OCI-LY1 (cell line): ENCODE data around the gene PRELP.

Experiments
- H2AFZ ChIP-seq: fragments of 200-600 bp; sonication (generic), shearing (Covaris generic); 2 replicates; pipeline ENCODE4 v1.6.0; 2014; ENCODE audit warnings: antibody characterized with exemption, mild to moderate bottlenecking, low read length
- H3F3A ChIP-seq: fragments of 200-600 bp; sonication (generic), shearing (Covaris generic); 2 replicates; pipeline ENCODE4 v1.6.0; 2014; ENCODE audit warnings: mild to moderate bottlenecking, antibody characterized with exemption, low read length, moderate library complexity; ENCODE audit not compliant: insufficient read depth
- H3K27ac ChIP-seq: fragments of 200-600 bp; sonication (generic); 2 replicates; pipeline ENCODE4 v1.5.1; 2014; ENCODE audit warnings: low read length, mixed run types, mild to moderate bottlenecking, low read depth; ENCODE audit not compliant: poor library complexity, severe bottlenecking
- H3K27me3 ChIP-seq: fragments of 200-600 bp; sonication (generic); 2 replicates; pipeline ENCODE4 v1.6.0; 2014; ENCODE audit warnings: antibody characterized with exemption, mild to moderate bottlenecking, low read length, moderate library complexity; ENCODE audit not compliant: insufficient read depth
- H3K36me3 ChIP-seq: fragments of 200-600 bp; sonication (generic); 2 replicates; pipeline ENCODE4 v1.6.1; 2014; ENCODE audit warnings: mild to moderate bottlenecking, antibody characterized with exemption, low read length, moderate library complexity, mixed read lengths; ENCODE audit not compliant: insufficient read depth
- H3K4me1 ChIP-seq: fragments of 200-600 bp; sonication (generic); 2 replicates; pipeline ENCODE4 v1.5.1; 2014; ENCODE audit warnings: mild to moderate bottlenecking, low read length, moderate library complexity; ENCODE audit not compliant: insufficient read depth, severe bottlenecking
- H3K4me2 ChIP-seq: fragments of 200-600 bp; sonication (generic), shearing (Covaris generic); 2 replicates; pipeline ENCODE4 v1.6.1; 2014; ENCODE audit warnings: low read length
- H3K4me3 ChIP-seq: fragments of 200-600 bp; sonication (generic); 2 replicates; pipeline ENCODE4 v1.5.1; 2014; ENCODE audit warnings: low read length, low read depth, mild to moderate bottlenecking, mixed read lengths; ENCODE audit not compliant: poor library complexity, severe bottlenecking
- H3K79me2 ChIP-seq: fragments of 200-600 bp; shearing (Covaris generic); 2 replicates; pipeline ENCODE4 v1.6.1; 2016; ENCODE audit warnings: mixed run types, low read length, mixed read lengths; ENCODE audit not compliant: insufficient read depth
- H3K9ac ChIP-seq: fragments of 200-600 bp; sonication (generic), shearing (Covaris generic); 2 replicates; pipeline ENCODE4 v1.6.1; 2014; ENCODE audit warnings: mild to moderate bottlenecking, low read length, mixed read lengths
- H3K9me2 ChIP-seq: fragments of 200-600 bp; sonication (generic), shearing (Covaris generic); 2 replicates; pipeline ENCODE4 v1.6.1; 2014; ENCODE audit warnings: low read depth, mild to moderate bottlenecking, low read length, mixed read lengths
- H3K9me3 ChIP-seq: fragments of 200-600 bp; shearing (Covaris generic); 2 replicates; pipeline ENCODE4 v1.6.1; 2014; ENCODE audit warnings: low read length, mixed read lengths
- H4K20me1 ChIP-seq: fragments of 200-600 bp; sonication (generic), shearing (Covaris generic); 2 replicates; pipeline ENCODE4 v1.6.0; 2016; ENCODE audit warnings: mild to moderate bottlenecking, low read length; ENCODE audit not compliant: insufficient read depth
- EZH2 ChIP-seq: fragments of 200-600 bp; sonication (generic), shearing (Covaris generic); IDR thresholded peaks from 2 replicates; pipeline ENCODE4 v1.8.0; 2017; ENCODE audit warnings: borderline replicate concordance, mixed run types, mild to moderate bottlenecking, antibody characterized with exemption, low read length, moderate library complexity, mixed read lengths
- TF ChIP-seq, protein P1 (sequence below): fragments of 200-600 bp; sonication (generic), shearing (Covaris generic); IDR thresholded peaks from 2 replicates; pipeline ENCODE4 v1.5.1; 2017; ENCODE audit warnings: mild to moderate bottlenecking, antibody characterized with exemption, low read length, moderate library complexity, mixed read lengths

The PRELP gene

GRCh38 chr1:203526130-203526529 lies 50.5 kb downstream of the PRELP start:
- TF ChIP-seq EZH2, result no peak
- TF ChIP-seq, protein P1, sequence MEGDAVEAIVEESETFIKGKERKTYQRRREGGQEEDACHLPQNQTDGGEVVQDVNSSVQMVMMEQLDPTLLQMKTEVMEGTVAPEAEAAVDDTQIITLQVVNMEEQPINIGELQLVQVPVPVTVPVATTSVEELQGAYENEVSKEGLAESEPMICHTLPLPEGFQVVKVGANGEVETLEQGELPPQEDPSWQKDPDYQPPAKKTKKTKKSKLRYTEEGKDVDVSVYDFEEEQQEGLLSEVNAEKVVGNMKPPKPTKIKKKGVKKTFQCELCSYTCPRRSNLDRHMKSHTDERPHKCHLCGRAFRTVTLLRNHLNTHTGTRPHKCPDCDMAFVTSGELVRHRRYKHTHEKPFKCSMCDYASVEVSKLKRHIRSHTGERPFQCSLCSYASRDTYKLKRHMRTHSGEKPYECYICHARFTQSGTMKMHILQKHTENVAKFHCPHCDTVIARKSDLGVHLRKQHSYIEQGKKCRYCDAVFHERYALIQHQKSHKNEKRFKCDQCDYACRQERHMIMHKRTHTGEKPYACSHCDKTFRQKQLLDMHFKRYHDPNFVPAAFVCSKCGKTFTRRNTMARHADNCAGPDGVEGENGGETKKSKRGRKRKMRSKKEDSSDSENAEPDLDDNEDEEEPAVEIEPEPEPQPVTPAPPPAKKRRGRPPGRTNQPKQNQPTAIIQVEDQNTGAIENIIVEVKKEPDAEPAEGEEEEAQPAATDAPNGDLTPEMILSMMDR, result no peak
- Histone ChIP-seq H3K9me2 (no peaks in the 10 kb centered on the region), H4K20me1 (no peaks in the 10 kb centered on the region), H2AFZ (no peak overlapping the region), H3K9me3 (no peaks in the 10 kb centered on the region), H3K4me3 (no peak overlapping the region), H3K4me1 (no peaks in the 10 kb centered on the region), H3F3A (no peaks in the 10 kb centered on the region), H3K79me2 (no peaks in the 10 kb centered on the region), H3K36me3 (no peaks in the 10 kb centered on the region), H3K4me2 (no peak overlapping the region), H3K27ac (no peak overlapping the region), H3K27me3 (no peaks in the 10 kb centered on the region), H3K9ac (no peak overlapping the region)

DNA sequence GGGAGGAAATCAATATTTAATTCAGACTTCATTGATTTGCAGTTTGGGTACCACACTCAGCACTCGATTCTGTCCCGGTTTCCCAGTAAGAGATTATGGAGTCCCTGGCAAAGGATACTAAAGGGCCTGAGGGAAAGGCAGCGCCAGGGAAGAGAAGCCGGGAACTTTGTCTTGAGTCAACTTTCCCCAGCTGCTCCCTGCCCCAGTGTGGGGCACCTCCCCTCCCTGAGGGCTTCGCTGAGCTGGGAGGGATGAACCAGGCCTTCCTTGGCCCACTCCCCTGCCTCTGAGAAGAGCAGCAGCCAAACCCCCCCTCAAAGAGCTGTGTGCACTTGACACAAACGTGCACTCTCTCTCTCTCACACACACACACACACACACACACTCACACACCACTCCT lies 51.0 kb downstream of the PRELP start:
- no peak overlapping the region for H3K4me2 ChIP-seq
- no peaks in the 10 kb centered on the region for H3K4me1 ChIP-seq
- H3K79me2 ChIP-seq, result no peaks in the 10 kb centered on the region
- TF ChIP-seq, protein P1, result no peak
- TF ChIP-seq EZH2, result no peak
- no peak overlapping the region for H3K27ac ChIP-seq
- H4K20me1 ChIP-seq, result no peaks in the 10 kb centered on the region
- no peaks in the 10 kb centered on the region for H3K9me2 ChIP-seq
- H2AFZ ChIP-seq, result no peak overlapping the region
- no peak overlapping the region for H3K4me3 ChIP-seq
- H3K27me3 ChIP-seq, result no peaks in the 10 kb centered on the region
- H3K9ac ChIP-seq, result no peak overlapping the region
- H3K36me3 ChIP-seq, result no peaks in the 10 kb centered on the region
- H3F3A ChIP-seq, result no peaks in the 10 kb centered on the region
- no peaks in the 10 kb centered on the region for H3K9me3 ChIP-seq

DNA sequence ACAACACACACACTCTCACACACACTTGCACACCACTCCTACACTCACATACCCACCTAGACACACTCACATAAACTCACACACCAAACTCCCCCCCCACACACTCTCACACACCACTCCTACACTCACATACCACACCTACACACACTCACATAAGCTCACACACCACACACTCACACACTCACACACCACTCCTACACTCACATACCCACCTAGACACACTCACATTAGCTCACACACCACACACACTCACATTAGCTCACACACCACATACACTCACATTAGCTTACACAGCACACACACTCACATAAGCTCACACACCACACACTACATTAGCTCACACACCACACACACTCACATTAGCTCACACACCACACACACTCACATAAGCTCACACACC lies 51.4 kb downstream of the PRELP start:
- no peaks in the 10 kb centered on the region for H3F3A ChIP-seq
- H3K4me1 ChIP-seq, result no peaks in the 10 kb centered on the region
- H3K79me2 ChIP-seq, result no peaks in the 10 kb centered on the region
- no peak overlapping the region for H2AFZ ChIP-seq
- H3K27me3 ChIP-seq, result no peaks in the 10 kb centered on the region
- no peak overlapping the region for H3K4me2 ChIP-seq
- H3K27ac ChIP-seq, result no peak overlapping the region
- no peak overlapping the region for H3K9ac ChIP-seq
- no peaks in the 10 kb centered on the region for H3K9me3 ChIP-seq
- H3K36me3 ChIP-seq, result no peaks in the 10 kb centered on the region
- H4K20me1 ChIP-seq, result no peaks in the 10 kb centered on the region
- no peak for TF ChIP-seq EZH2
- TF ChIP-seq, protein P1, result no peak
- no peaks in the 10 kb centered on the region for H3K9me2 ChIP-seq
- no peak overlapping the region for H3K4me3 ChIP-seq
